Epithelial cell of proximal tubule (primary cell): ENCODE measurements around the gene RALGAPA2. TPM values are rescaled to one million over a fixed set of nuclear protein-coding genes. Genes with fewer than 3 reads are reported as not detected.

ENCODE experiments used
- DNase-seq: peaks from one replicate; pipeline ENCODE4 v3.0.0-alpha.2; 2011; ENCODE audit warnings: low read depth
- H3K4me3 ChIP-seq: 2 replicates; pipeline ENCODE4 v1.5.1; 2011; ENCODE audit warnings: low read depth, mild to moderate bottlenecking, low read length
- CTCF ChIP-seq: conservative IDR thresholded peaks from 2 replicates; pipeline ENCODE4 v1.5.1; 2012; ENCODE audit warnings: low read depth, mild to moderate bottlenecking, low read length
- total RNA-seq: library from RNA; depleted of rRNA; stranded (reverse); fragments of >200 nt; gene quantifications from 2 replicates; pipeline ENCODE4 v1.2.3, GENCODE V29; 2015

RALGAPA2 gene
- total RNA-seq, 1 donor from 2014 or later, result 13.8 TPM

- TF ChIP-seq CTCF, result no peak
- no peak for DNase-seq
- H3K4me3 ChIP-seq, result no peak overlapping the region
Measured at GRCh38 chr20:20691477-20692235, 20.8 kb downstream of the RALGAPA2 start.

- no peak overlapping the region for H3K4me3 ChIP-seq
- TF ChIP-seq CTCF, result no peak
- DNase-seq, result no peak
Measured at GRCh38 chr20:20690676-20691476, 21.6 kb downstream of the RALGAPA2 start.

- no peak for DNase-seq
- no peak overlapping the region for H3K4me3 ChIP-seq
- no peak for TF ChIP-seq CTCF
Measured at GRCh38 chr20:20687319-20687718, 25.1 kb downstream of the RALGAPA2 start.

- DNase-seq, result no peak
- no peak overlapping the region for H3K4me3 ChIP-seq
- TF ChIP-seq CTCF, result no peak
Measured at GRCh38 chr20:20685635-20686034, 26.8 kb downstream of the RALGAPA2 start.

- DNase-seq, result no peak
- no peak for TF ChIP-seq CTCF
- H3K4me3 ChIP-seq, result no peak overlapping the region
Measured at GRCh38 chr20:20683481-20684321, 28.7 kb downstream of the RALGAPA2 start.

GRCh38 chr20:20683020-20683419 is 29.4 kb downstream of the RALGAPA2 start:
- H3K4me3 ChIP-seq, result no peak overlapping the region
- TF ChIP-seq CTCF, result no peak
- DNase-seq, result no peak
